NT2/D1 (cell line): ENCODE data around the gene GRHPR.

Source experiments
- SUZ12 ChIP-seq: IDR thresholded peaks from 2 replicates; pipeline ENCODE4 v1.6.1; 2011; ENCODE audit not compliant: insufficient read length, insufficient read depth; ENCODE audit errors: extremely low read depth
- YY1 ChIP-seq: IDR thresholded peaks from 2 replicates; pipeline ENCODE4 v1.6.1; 2011; ENCODE audit not compliant: insufficient read length, insufficient read depth
- ZNF274 ChIP-seq: IDR thresholded peaks from 2 replicates; pipeline ENCODE4 v1.6.1; 2011; ENCODE audit warnings: mild to moderate bottlenecking, low read depth, low read length

- no peak for TF ChIP-seq YY1
- TF ChIP-seq SUZ12 = no peak
- TF ChIP-seq ZNF274 = no peak
These were observed 30.1 kb downstream of the GRHPR start for GRCh38 chr9:37452611-37453010.
